A673 (cell line): ENCODE data around the gene ATP5F1E.

Source experiments
- CTCF ChIP-seq: fragments of 300-800, 200-600 bp; sonication (generic); conservative IDR thresholded peaks from 2 replicates; pipeline ENCODE4 v1.5.1; 2017; ENCODE audit warnings: low read depth, mild to moderate bottlenecking, antibody characterized with exemption, low read length, moderate library complexity, mixed read lengths
- EZH2 ChIP-seq: fragments of 200-600 bp; sonication (generic); IDR thresholded peaks from 2 replicates; pipeline ENCODE4 v1.6.1; 2017; ENCODE audit warnings: borderline replicate concordance, low read depth, mild to moderate bottlenecking, mixed read lengths, antibody characterized with exemption, low read length; ENCODE audit not compliant: poor library complexity, severe bottlenecking

GRCh38 chr20:59040667-59041066, 8.5 kb upstream of the ATP5F1E start:
- TF ChIP-seq EZH2 (no peak), CTCF (no peak)
